NOMO-1 treated with DMSO at 0.1 percent for 48 hours (cell line): ENCODE data around the gene REM1.
"Not testable (repeated sequence)": the region's sequence is repeated elsewhere in the genome, so short reads cannot be mapped to it uniquely, and the experiment has no call there.

Experiments used
- DNase-seq: peaks from one replicate; lab custom pipeline; 2025; ENCODE audit not compliant: unreplicated experiment; lab: John Stamatoyannopoulos, UW

Gene REM1

GRCh38 chr20:31474758-31475427 lies at the start of gene REM1, which contains the start of gene DEFB124:
Gene REM1 (plus strand): TSS chr20:31475288. CDS start chr20:31476446, 1,158 bp downstream.
Gene DEFB124 (minus strand): TSS chr20:31475127. CDS start chr20:31473013, 2,114 bp downstream.
- DNase-seq: no peak

DNA sequence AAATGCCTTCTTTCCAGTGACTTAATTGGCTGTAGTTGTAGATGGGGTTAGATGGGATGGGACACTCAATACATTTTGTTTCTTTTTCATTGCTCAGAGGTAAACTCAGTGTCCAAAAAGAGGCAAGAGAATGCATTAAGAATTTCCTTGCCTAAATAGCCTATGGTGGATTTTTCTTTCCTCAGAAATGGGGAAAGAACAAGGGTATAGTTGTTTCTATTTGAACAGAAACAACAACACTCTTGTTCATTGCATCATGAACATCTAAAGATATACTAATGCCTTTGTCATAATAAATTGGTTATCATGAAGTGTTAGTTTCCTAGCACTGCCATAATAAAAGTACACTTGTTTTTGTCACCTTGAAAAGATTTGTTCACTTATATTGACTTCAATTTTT lies 49.3 kb upstream of the REM1 start:
- DNase-seq: no peak

- not testable (repeated sequence) for DNase-seq
Observed at GRCh38 chr20:31426891-31427551, 48.1 kb upstream of the REM1 start.

GRCh38 chr20:31427576-31427975 lies 47.5 kb upstream of the REM1 start:
- DNase-seq: not testable (repeated sequence)

GRCh38 chr20:31430568-31431115 lies 44.4 kb upstream of the REM1 start:
- no peak for DNase-seq

DNA sequence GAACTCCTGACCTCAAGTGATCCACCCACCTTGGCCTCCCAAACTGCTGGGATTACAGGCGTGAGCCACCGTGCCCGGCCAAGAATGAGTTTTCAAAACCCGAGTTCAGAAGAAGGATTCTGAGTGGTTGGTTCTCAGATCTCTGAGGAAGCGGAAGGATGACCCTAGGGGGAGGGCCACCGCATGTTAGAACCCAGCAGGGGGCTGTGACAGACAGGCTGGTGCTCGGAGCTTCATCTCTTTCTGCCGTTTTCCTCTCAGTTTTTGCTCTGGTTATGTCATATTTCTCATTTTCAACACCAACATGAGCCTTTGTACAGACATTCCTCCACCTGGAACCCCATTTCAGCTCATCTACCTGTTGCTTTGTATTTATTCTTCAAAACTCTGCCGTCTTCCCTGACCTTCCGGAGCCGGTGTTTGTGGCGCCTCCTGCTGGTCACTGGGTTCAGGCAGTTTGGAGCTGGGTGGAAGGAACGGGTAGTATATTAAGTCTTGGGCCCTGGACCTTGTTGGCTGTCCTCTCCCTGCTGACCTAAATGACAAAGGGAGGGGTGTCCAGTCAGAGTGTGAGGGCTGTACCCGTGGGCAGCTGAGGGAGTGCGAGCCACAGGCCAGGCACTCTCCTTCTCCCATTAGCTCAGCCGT lies 35.0 kb upstream of the REM1 start, which contains the start of gene DEFB123:
TSS of gene DEFB123 (plus strand) at position 621 of the 648 bp plus-strand sequence. CDS start 67 bp downstream, outside the sequence.
- no peak for DNase-seq

- no peak for DNase-seq
Observed at GRCh38 chr20:31446084-31446819, 28.8 kb upstream of the REM1 start.

DNA sequence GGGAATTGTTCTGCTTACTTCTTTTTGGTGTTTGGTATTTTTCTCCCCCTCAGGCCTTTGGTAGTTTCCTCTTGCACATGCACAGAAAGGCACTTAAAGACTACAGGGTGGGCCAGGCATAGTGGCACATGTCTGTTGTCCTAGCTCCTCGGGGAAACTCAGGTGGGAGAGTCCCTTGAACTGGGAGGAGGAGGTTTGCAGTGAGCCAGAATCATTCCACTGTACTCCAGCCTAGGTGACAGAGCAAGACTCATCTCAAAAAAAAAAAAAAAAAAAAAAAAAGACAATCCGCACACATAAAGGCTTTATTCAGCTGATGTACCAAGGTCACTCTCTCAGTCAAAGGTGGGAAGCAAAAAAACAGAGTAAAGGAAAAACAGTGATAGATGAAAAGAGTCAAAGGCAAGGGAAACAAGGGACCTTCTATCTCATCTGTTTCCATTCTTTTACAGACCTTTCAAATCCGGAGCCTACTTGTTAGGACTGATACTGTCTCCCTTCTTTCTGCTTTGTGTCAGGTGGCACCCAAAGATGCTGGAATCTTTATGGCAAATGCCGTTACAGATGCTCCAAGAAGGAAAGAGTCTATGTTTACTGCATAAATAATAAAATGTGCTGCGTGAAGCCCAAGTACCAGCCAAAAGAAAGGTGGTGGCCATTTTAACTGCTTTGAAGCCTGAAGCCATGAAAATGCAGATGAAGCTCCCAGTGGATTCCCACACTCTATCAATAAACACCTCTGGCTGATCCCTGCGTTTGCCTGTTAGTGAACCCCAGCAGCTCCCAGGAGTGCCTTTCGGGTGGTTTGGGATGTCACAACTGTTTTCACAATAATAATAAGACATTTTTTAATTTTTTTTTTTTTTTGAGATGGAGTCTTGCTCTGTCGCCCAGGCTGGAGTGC lies 25.3 kb upstream of the REM1 start:
- no peak for DNase-seq

GRCh38 chr20:31452575-31452974 lies 22.5 kb upstream of the REM1 start:
- no peak for DNase-seq

GRCh38 chr20:31454361-31454760 lies 20.7 kb upstream of the REM1 start:
- DNase-seq: no peak

DNA sequence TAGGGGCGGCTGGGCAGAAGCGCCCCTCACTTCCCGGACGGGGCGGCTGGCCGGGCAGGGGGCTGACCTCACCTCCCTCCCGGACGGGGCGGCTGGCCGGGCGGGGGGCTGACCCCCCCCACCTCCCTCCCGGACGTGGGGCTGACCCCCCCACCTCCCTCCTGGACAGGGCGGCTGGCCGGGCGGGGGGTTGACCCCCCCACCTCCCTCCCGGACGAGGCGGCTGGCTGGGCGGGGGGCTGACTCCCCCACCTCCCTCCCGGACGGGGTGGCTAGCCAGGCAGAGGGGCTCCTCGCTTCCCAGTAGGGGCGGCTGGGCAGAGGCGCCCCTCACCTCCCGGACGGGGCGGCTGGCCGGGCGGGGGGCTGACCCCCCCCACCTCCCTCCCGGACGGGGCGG lies 4.1 kb upstream of the REM1 start:
- DNase-seq: not testable (repeated sequence)

DNA sequence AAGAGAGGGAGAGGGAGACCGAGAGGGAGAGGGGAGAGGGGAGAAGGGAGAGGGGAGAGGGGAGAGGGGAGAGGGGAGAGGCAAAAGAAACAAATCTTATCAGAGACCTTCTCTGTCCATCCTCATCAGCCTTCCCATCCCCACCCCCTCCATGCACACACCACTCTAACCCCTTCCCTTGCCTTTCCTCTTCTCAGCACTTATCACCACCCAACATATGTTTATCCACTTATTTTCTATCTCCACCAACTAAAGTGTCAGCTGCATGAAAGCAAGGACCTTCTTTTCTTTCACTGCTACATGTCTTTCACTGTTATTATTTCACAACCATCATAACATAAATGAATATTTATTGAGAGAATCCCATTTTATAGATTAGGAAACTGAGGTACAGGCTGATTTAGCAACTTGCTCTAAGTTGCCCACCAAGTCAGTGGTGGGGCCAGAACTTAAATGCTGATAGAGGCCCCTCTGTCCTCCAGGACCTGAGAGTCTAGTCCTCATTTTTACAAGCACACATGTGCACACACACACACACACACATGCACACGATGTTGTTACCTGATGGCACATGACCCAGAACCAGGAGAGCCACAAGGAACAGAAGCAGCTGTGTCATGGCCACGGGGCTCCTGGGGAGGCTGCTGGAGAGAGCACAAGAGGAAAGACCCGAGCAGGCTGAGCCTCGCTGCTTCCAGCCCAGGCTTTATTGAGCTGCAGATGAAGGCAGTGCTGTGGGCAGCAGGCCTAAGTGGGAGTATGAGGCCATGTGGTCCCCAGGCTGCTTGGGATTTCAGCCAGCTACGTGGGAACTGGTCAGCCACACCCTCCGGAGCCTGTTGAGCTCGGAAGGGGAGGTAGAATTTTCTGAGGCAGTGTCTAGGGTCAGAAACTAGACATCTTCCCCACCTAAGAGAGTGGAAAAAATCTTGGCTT lies 2.4 kb upstream of the REM1 start:
- no peak for DNase-seq

DNA sequence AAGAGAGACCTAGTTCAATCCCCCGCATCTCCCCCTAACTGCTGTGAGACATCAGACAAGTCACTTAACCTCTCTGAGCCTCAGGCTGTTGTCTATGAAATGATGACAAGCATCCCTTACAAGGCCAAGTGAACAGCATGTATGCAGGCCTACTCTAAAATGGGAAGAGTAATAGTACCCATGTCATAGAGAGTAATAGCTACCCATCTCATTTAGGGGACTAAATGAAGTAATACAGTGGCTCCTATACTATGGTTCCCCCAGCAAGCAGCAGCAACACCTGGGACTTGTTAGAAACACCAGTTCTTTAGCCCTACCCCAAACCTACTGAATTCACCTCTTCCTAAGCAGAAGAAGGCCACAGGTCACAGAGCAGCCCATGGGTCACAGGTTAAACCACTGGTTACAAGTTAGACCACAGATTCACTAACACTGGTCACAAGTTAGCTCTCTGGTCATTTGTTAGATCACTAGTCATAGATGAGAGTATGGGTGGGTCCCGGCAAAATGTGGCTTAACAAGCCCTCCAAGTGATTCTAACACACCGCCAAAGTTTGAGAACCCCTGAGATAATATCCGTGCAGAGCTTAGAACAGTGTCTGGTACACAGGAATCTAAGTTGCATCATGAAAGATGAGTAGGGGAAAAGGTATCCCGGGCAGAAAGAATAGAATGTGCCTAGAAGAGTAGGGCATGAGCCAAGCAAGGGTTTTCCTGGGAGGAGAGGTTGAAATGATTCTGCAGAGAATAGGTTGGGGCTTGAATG lies 1.6 kb upstream of the REM1 start:
- DNase-seq: no peak

GRCh38 chr20:31474097-31474436 lies 1.0 kb upstream of the REM1 start:
- peak; percentile 38 for DNase-seq

DNA sequence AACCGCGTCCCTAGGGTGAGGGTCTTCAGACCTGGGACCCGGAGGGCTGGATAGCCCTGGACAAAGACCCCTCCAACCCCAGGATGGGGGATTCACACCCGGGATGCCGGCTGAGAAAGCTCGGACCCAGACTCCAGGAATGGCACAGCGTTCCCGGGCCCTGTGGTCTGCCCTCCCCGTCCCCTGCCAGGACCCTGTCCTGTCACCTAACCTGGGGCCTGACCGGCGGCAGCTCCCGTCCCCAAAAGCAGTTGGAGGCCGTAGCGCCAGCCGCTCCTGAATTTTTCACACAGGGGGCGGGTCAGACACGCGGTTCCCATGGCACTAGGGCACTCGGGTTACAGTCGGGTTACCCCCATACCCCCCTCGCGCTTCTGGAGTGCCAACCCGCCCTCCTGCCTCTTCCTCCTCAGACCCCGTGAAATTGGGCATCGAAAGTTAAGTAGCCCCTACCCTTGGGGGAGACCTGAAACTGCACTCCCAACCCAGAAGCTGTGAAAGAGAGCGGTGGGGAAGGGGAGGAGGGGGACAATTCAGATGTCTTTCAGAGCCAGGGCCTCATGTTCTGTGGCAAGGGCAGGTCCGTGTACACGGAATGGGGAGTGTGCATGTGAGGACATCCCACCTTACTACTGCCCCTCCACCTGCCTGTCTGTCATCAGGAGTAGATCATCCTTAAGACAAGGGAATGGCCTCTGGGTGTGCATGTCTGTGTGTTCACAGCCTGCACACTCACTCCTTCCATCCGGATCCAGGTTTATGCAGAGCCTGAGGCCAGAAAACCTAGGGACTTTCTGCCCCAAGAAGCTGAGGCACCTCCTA lies 595 bp downstream of the REM1 start:
- DNase-seq: no peak

GRCh38 chr20:31476294-31476585 lies 1.2 kb downstream of the REM1 start:
- DNase-seq: no peak

GRCh38 chr20:31476643-31477215 lies 1.6 kb downstream of the REM1 start:
- DNase-seq: no peak
